NT2/D1 (cell line): Measurements from ENCODE around the gene EEF1AKMT3.
A peak's percentile ranks its signal among the peaks of the same experiment; 100 is the strongest.

Experiments used
- DNase-seq: peaks from one replicate; pipeline ENCODE4 v3.0.0-alpha.2; 2011; ENCODE audit warnings: low read depth, low spot score
- H3K27me3 ChIP-seq: 2 replicates; pipeline ENCODE4 v1.6.0; 2011; ENCODE audit warnings: mild to moderate bottlenecking; ENCODE audit not compliant: insufficient read length, insufficient read depth
- H3K36me3 ChIP-seq: 2 replicates; pipeline ENCODE4 v1.6.1; 2011; ENCODE audit warnings: mild to moderate bottlenecking, low read length, mixed read lengths; ENCODE audit not compliant: insufficient read depth, insufficient read length
- H3K4me1 ChIP-seq: 2 replicates; pipeline ENCODE4 v1.5.1; 2011; ENCODE audit not compliant: insufficient read depth, insufficient read length
- H3K4me3 ChIP-seq: 2 replicates; pipeline ENCODE4 v1.5.1; 2011; ENCODE audit warnings: low read depth; ENCODE audit not compliant: insufficient read length
- H3K9ac ChIP-seq: 2 replicates; pipeline ENCODE4 v1.6.0; 2011; ENCODE audit warnings: low read depth; ENCODE audit not compliant: insufficient read length
- H3K9me3 ChIP-seq: 2 replicates; pipeline ENCODE4 v1.5.1; 2011; ENCODE audit warnings: mild to moderate bottlenecking, low read length; ENCODE audit not compliant: insufficient read depth
- SUZ12 ChIP-seq: IDR thresholded peaks from 2 replicates; pipeline ENCODE4 v1.6.1; 2011; ENCODE audit not compliant: insufficient read length, insufficient read depth; ENCODE audit errors: extremely low read depth
- YY1 ChIP-seq: IDR thresholded peaks from 2 replicates; pipeline ENCODE4 v1.6.1; 2011; ENCODE audit not compliant: insufficient read length, insufficient read depth
- ZNF274 ChIP-seq: IDR thresholded peaks from 2 replicates; pipeline ENCODE4 v1.6.1; 2011; ENCODE audit warnings: mild to moderate bottlenecking, low read depth, low read length

Gene EEF1AKMT3

GRCh38 chr12:57754411-57755193, 17.8 kb upstream of the EEF1AKMT3 start, which contains the start of gene MARCHF9:
MARCHF9 (plus strand) TSS chr12:57755103; CDS start chr12:57755529, 426 bp downstream.
- Histone ChIP-seq H3K9me3 (no peaks in the 10 kb centered on the region), H3K4me3 (peak within 1 kb of the TSS; percentile 55), H3K9ac (peak within 1 kb of the TSS; percentile 44), H3K4me1 (peaks cover 7% of the 10 kb centered on the region), H3K27me3 (peaks cover 60% of the 10 kb centered on the region), H3K36me3 (peaks cover 20% of the 10 kb centered on the region)
- no peak for DNase-seq
- no peak for TF ChIP-seq ZNF274
- no peak for TF ChIP-seq YY1
- no peak for TF ChIP-seq SUZ12

DNA sequence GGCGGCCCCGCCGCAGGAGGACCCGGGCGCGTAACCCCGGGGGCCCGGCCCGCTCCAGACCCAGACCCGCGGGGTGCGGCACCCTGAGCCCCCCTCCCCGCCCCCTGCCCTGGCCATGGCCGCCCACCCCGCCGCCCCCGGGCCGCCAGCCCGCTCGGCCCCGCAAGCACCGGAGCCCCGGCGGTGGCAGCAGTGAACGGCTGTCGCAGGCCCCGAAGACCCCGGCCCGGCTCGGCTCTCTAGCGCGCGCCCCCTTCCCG, 17.3 kb upstream of the EEF1AKMT3 start:
- Histone ChIP-seq H3K4me3 (peak overlapping the region; percentile 31), H3K36me3 (peaks cover 14% of the 10 kb centered on the region), H3K4me1 (peaks cover 7% of the 10 kb centered on the region), H3K9ac (no peak overlapping the region), H3K9me3 (no peaks in the 10 kb centered on the region), H3K27me3 (peaks cover 60% of the 10 kb centered on the region)
- DNase-seq = no peak
- TF ChIP-seq ZNF274 (no peak), SUZ12 (no peak), YY1 (no peak)

- no peak for DNase-seq
- Histone ChIP-seq H3K36me3 (peaks cover 8% of the 10 kb centered on the region), H3K27me3 (peaks cover 60% of the 10 kb centered on the region), H3K9ac (peak overlapping the region; percentile 44), H3K9me3 (no peaks in the 10 kb centered on the region), H3K4me1 (peaks cover 6% of the 10 kb centered on the region), H3K4me3 (peak overlapping the region; percentile 35)
- TF ChIP-seq SUZ12 (peak; percentile 83), ZNF274 (no peak)
Measured at GRCh38 chr12:57755454-57756372, 16.7 kb upstream of the EEF1AKMT3 start.

DNA sequence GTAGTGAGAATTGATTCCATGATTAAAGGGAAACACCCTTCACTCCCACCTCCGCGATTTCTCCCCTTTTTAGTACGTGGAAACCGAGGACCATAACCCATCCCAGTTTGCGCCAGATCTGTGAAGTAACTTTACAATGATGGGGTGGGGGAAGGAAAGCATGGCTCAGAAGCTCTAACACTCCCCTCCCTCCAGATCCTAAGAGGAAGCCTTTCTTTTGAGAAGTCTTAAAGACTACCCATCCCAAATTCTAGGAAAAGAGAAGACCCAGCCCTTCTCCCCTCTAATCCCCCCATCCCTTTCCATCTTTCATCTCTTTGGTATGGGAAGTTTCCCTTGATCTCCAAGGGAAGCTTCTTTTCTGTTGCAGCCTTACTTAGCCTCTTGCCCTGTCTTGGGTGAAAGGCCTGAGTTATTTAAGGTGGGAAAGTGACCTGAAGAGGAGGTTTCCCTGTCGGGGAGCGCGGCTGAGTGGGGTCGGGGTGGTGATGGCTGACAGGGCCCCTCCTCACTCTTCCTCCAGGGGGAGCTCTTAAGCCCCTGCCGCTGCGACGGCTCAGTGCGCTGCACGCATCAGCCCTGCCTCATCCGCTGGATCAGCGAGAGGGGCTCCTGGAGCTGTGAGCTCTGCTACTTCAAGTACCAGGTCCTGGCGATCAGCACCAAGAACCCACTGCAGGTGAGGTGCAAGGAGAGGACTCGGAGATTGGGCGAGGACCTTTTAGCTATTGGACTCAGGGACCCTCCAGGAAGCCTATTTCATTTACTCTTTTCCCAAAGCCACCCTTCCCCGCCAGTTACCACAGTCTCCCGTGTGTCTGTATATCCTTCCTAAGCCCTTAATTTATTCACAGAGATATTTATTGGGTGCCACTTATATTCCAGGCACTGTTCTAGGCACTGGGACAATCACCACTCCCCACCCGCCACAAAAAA, 15.7 kb upstream of the EEF1AKMT3 start:
- DNase-seq = no peak
- H3K4me1 ChIP-seq = peaks cover 2% of the 10 kb centered on the region
- peaks cover 63% of the 10 kb centered on the region for H3K27me3 ChIP-seq
- H3K4me3 ChIP-seq = no peak overlapping the region
- H3K9ac ChIP-seq = peak overlapping the region; percentile 61
- TF ChIP-seq SUZ12 (no peak), YY1 (no peak), ZNF274 (no peak)
- no peaks in the 10 kb centered on the region for H3K9me3 ChIP-seq
- H3K36me3 ChIP-seq = no peaks in the 10 kb centered on the region

DNA sequence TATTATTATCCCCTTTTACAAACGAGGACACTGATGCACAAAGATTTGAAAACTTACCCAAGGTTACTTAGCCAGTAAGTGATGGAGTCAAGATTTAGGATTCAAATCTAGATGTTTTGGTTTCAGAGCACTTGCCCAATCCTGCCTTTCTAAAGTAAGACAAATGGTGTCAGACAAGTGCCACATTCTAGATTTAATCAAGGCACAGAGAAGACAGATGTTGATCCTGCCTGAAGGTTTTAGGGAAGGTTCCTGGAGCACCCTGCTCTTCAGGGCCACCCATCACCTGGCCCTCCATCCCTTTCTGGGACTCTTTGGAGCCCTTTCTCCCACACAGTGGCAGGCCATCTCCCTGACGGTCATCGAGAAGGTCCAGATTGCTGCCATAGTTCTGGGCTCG, 14.6 kb upstream of the EEF1AKMT3 start:
- TF ChIP-seq SUZ12 (no peak), YY1 (no peak), ZNF274 (no peak)
- Histone ChIP-seq H3K4me1 (peaks cover 2% of the 10 kb centered on the region), H3K36me3 (peaks cover 5% of the 10 kb centered on the region), H3K27me3 (peaks cover 61% of the 10 kb centered on the region), H3K9ac (no peak overlapping the region), H3K4me3 (no peak overlapping the region), H3K9me3 (no peaks in the 10 kb centered on the region)
- no peak for DNase-seq

DNA sequence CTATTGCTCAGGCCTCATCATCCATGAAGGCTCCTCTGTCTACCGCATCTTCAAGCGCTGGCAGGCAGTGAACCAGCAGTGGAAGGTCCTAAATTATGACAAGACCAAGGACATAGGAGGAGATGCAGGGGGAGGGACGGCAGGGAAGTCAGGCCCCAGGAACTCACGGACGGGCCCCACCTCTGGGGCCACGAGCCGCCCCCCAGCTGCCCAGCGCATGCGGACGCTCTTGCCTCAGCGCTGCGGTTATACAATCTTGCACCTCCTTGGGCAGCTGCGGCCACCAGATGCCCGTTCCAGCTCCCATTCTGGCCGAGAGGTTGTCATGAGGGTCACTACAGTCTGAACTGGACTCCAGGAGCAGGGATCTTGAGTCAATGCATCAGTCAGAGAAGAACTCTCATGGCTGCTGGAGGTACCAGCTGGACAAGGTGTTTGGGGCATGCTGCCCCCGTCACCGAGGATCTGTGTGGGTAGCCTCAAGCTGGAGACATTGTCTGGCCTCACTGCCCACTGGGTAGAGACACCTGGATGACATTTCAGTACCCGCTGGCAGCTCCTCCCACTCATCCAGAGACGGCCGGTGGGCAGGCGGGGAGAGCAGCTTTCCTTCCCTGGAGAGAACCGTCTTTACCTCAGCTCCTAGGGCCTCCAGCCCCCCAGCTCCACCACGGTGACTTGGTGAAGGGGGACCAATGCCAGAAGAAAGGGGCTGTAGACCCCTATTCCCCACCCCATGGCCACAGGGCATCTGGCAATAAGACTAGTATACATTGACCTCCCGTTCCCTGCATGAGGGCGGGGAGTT, 13.7 kb upstream of the EEF1AKMT3 start:
- peaks cover 7% of the 10 kb centered on the region for H3K36me3 ChIP-seq
- H3K9ac ChIP-seq = no peak overlapping the region
- peaks cover 58% of the 10 kb centered on the region for H3K27me3 ChIP-seq
- H3K4me1 ChIP-seq = peaks cover 2% of the 10 kb centered on the region
- no peaks in the 10 kb centered on the region for H3K9me3 ChIP-seq
- DNase-seq = no peak
- no peak for TF ChIP-seq YY1
- no peak for TF ChIP-seq SUZ12
- TF ChIP-seq ZNF274 = no peak
- H3K4me3 ChIP-seq = no peak overlapping the region
